ENCODE measurements around the gene FARSA.
"Not testable (repeated sequence)": the region's sequence is repeated elsewhere in the genome, so short reads cannot be mapped to it uniquely, and the experiment has no call there.

Gene FARSA

DNA sequence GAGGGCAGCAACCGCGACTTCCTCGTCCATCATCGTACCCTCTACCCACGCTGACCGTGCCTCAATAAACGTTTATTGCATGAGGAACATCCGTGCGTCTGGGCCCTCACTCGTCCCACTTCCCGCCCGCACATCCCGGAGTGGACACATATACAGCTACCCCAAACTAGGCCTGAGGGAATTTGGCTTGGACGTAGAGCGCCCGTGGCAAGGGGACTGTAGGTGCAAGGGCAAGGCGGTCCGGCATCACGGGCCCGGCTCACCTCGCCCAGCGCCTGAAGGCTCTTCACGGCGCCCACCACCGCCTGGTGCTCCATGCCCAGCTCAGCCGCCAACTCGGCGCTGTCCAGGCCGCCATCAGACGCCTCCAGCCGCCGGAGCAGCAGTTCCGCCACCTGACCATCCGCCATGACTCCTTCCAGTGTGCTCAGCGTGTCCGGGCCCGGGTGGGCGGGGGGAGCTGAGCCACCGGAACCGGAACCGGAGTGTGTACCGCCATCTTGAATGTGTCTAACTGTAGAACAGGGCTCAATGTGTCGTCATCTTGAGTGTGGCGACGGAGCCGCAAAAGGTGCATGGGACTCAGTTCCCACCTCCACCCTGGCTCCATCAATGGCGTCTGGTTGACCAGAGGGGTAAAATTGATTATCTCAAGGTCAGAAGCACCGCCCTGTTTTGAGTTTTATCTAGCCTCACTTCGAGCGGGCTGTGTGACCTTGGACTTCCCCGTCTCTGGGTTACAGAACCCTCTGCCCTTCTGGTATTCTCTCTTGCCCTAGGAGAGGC lies at the start of gene FARSA:
TSS of gene FARSA (minus strand) at position 425 of the 786 bp plus-strand sequence. CDS start at position 410, 15 bp downstream.
- H3K36me3 ChIP-seq (ENCODE audit: low read depth) = peaks cover 34% of the 10 kb centered on the region
- no peaks in the 10 kb centered on the region for H3K27me3 ChIP-seq (ENCODE audit: insufficient read depth, poor library complexity, severe bottlenecking)
- DNase-seq (ENCODE audit: low spot score) (peak; percentile 86), ATAC-seq (ENCODE audit: low read depth) (peak; percentile 77)
- peak within 1 kb of the TSS; percentile 47 for H3K27ac ChIP-seq (ENCODE audit: poor library complexity, severe bottlenecking)
- no peak for TF ChIP-seq CTCF (IDR thresholded peaks at IDR 0.05; ENCODE audit: poor library complexity, severe bottlenecking)
- no peaks in the 10 kb centered on the region for H3K9me3 ChIP-seq (ENCODE audit: severe bottlenecking)
- H3K4me1 ChIP-seq (ENCODE audit: insufficient read depth, poor library complexity, severe bottlenecking) = peaks cover 2% of the 10 kb centered on the region
- peak within 1 kb of the TSS; percentile 93 for H3K4me3 ChIP-seq (ENCODE audit: severe bottlenecking)

DNA sequence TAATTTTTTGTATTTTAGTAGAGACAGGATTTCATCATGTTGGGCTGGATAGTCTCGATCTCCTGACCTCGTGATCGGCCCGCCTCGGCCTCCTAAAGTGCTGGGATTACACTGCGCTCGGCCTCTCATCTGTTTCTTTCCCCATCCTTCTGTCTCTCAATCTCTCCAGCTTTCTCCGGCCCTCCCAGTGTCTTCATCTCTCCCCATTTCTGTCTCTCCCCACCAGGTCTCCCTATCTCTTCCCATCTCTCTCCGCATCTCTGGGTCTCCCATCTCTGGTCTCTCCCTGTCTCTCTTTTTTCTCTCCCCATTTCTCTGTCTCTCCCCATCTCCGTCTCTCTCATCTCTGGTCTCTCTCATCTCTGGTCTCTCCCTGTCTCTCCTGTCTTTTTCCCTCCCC lies 49.6 kb upstream of the FARSA start:
- H3K27ac ChIP-seq (ENCODE audit: poor library complexity, severe bottlenecking) = no peak overlapping the region
- H3K27me3 ChIP-seq (ENCODE audit: insufficient read depth, poor library complexity, severe bottlenecking) = no peaks in the 10 kb centered on the region
- no peaks in the 10 kb centered on the region for H3K36me3 ChIP-seq (ENCODE audit: low read depth)
- H3K9me3 ChIP-seq (ENCODE audit: severe bottlenecking) = no peaks in the 10 kb centered on the region
- ATAC-seq (ENCODE audit: low read depth) = no peak
- peak overlapping the region; percentile 17 for H3K4me3 ChIP-seq (ENCODE audit: severe bottlenecking)
- H3K4me1 ChIP-seq (ENCODE audit: insufficient read depth, poor library complexity, severe bottlenecking) = no peaks in the 10 kb centered on the region
- DNase-seq (ENCODE audit: low spot score) = no peak
- TF ChIP-seq CTCF (IDR thresholded peaks at IDR 0.05; ENCODE audit: poor library complexity, severe bottlenecking) = no peak

- Histone ChIP-seq H3K27me3 (ENCODE audit: insufficient read depth, poor library complexity, severe bottlenecking) (no peaks in the 10 kb centered on the region), H3K9me3 (ENCODE audit: severe bottlenecking) (no peaks in the 10 kb centered on the region), H3K4me3 (ENCODE audit: severe bottlenecking) (no peak overlapping the region), H3K36me3 (ENCODE audit: low read depth) (no peaks in the 10 kb centered on the region), H3K4me1 (ENCODE audit: insufficient read depth, poor library complexity, severe bottlenecking) (no peaks in the 10 kb centered on the region), H3K27ac (ENCODE audit: poor library complexity, severe bottlenecking) (no peak overlapping the region)
- no peak for DNase-seq (ENCODE audit: low spot score)
- ATAC-seq (ENCODE audit: low read depth) = no peak
- no peak for TF ChIP-seq CTCF (IDR thresholded peaks at IDR 0.05; ENCODE audit: poor library complexity, severe bottlenecking)
Measured at GRCh38 chr19:12982648-12983047, 49.1 kb upstream of the FARSA start.

DNA sequence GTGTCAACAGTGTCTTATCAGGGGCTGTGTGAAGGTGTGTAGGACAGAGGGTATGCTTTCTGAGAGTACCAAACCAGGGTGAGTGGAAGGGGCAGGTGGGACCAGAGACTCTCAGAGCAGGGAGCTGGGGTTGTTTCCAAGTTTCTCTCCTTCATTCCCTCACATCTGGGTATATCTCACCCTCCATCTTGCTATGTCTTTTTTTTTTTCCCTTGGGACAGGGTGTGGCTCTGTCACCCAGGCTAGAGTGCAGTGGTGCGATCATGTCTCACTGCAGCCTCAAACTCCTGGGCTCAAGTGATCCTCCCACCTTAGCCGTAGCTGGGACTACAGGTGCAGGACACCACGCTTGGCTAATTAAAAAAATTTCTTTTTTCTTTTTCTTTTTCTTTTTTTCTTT lies 46.5 kb upstream of the FARSA start:
- no peak for DNase-seq (ENCODE audit: low spot score)
- no peaks in the 10 kb centered on the region for H3K27me3 ChIP-seq (ENCODE audit: insufficient read depth, poor library complexity, severe bottlenecking)
- TF ChIP-seq CTCF (IDR thresholded peaks at IDR 0.05; ENCODE audit: poor library complexity, severe bottlenecking) = no peak
- H3K4me1 ChIP-seq (ENCODE audit: insufficient read depth, poor library complexity, severe bottlenecking) = no peaks in the 10 kb centered on the region
- no peaks in the 10 kb centered on the region for H3K36me3 ChIP-seq (ENCODE audit: low read depth)
- H3K27ac ChIP-seq (ENCODE audit: poor library complexity, severe bottlenecking) = no peak overlapping the region
- H3K4me3 ChIP-seq (ENCODE audit: severe bottlenecking) = no peak overlapping the region
- no peaks in the 10 kb centered on the region for H3K9me3 ChIP-seq (ENCODE audit: severe bottlenecking)
- ATAC-seq (ENCODE audit: low read depth) = no peak

DNA sequence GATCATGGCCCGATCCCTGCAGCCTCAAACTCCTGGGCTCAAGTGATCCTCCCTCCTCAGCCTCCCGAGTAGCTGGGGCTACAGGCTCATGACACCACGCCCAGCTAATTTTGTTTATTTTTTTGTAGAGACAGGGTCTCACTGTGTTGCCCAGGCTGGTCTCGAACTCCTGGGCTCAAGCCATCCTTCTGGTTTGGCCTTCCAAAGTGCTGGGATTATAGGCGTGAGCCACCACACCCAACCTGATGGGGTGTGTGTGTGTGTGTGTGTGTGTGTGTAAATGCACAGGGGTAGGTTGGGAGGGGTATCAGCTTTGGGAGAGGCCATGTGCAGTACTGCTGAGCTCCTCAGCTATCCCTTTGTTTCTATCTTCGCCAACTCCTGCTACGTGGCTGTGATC lies 42.6 kb upstream of the FARSA start:
- not testable (repeated sequence) for H3K36me3 ChIP-seq (ENCODE audit: low read depth); ATAC-seq (ENCODE audit: low read depth); DNase-seq (ENCODE audit: low spot score); H3K4me3 ChIP-seq (ENCODE audit: severe bottlenecking); H3K27me3 ChIP-seq (ENCODE audit: insufficient read depth, poor library complexity, severe bottlenecking); H3K27ac ChIP-seq (ENCODE audit: poor library complexity, severe bottlenecking); H3K4me1 ChIP-seq (ENCODE audit: insufficient read depth, poor library complexity, severe bottlenecking); H3K9me3 ChIP-seq (ENCODE audit: severe bottlenecking)
